Fibroblast of lung (primary cell): Measurements from ENCODE around the gene KIRREL3. TPM values are rescaled to one million over a fixed set of nuclear protein-coding genes. Genes with fewer than 3 reads are reported as not detected.

Source experiments
- DNase-seq, 2 donors: peaks; one replicate each; pipeline versions ENCODE4 v3.0.0 to v3.0.0-alpha.2; 2010; ENCODE audit warnings: low read depth in 2 of 2
- H2AFZ ChIP-seq: 2 replicates; pipeline ENCODE4 v1.5.1; 2012; ENCODE audit warnings: low read length, control low read depth, inconsistent platforms
- H3K27ac ChIP-seq: 2 replicates; pipeline ENCODE4 v1.5.1; 2011; ENCODE audit warnings: low read length, control low read depth; ENCODE audit not compliant: insufficient read depth
- H3K27me3 ChIP-seq: 2 replicates; pipeline ENCODE4 v1.5.1; 2011; ENCODE audit warnings: mild to moderate bottlenecking, low read length; ENCODE audit not compliant: control insufficient read depth, insufficient read depth
- H3K36me3 ChIP-seq: 2 replicates; pipeline ENCODE4 v1.5.1; 2011; ENCODE audit warnings: low read length; ENCODE audit not compliant: control insufficient read depth, insufficient read depth
- H3K4me1 ChIP-seq: 2 replicates; pipeline ENCODE4 v1.5.1; 2011; ENCODE audit warnings: low read length; ENCODE audit not compliant: control insufficient read depth, insufficient read depth; ENCODE audit errors: extremely low read depth
- H3K4me2 ChIP-seq: 2 replicates; pipeline ENCODE4 v1.5.1; 2011; ENCODE audit warnings: low read length, control low read depth; ENCODE audit not compliant: insufficient read depth; ENCODE audit errors: extremely low read depth
- H3K4me3 ChIP-seq, 4 experiments: fragments of 200-600 bp in 1 of 4; sonication (generic) in 1 of 4; replicated peaks in 1 of 4; 2 replicates each; pipeline ENCODE4 v1.5.1; 2011 to 2016; ENCODE audit warnings: low read length in 4 of 4, low read depth in 3 of 4, mild to moderate bottlenecking in 3 of 4, control low read depth in 2 of 4, inconsistent platforms in 1 of 4, mixed read lengths in 1 of 4; ENCODE audit not compliant: insufficient read depth in 1 of 4; ENCODE audit errors: control extremely low read depth in 1 of 4
- H3K79me2 ChIP-seq: 2 replicates; pipeline ENCODE4 v1.5.1; 2012; ENCODE audit warnings: mild to moderate bottlenecking, low read length, inconsistent platforms; ENCODE audit not compliant: control insufficient read depth, insufficient read depth
- H3K9ac ChIP-seq: 2 replicates; pipeline ENCODE4 v1.5.1; 2011; ENCODE audit warnings: mild to moderate bottlenecking, low read length, control low read depth; ENCODE audit not compliant: insufficient read depth
- H3K9me3 ChIP-seq: 2 replicates; pipeline ENCODE4 v1.5.1; 2012; ENCODE audit warnings: low read depth, low read length; ENCODE audit not compliant: control insufficient read depth, insufficient read depth
- H4K20me1 ChIP-seq: 2 replicates; pipeline ENCODE4 v1.5.1; 2011; ENCODE audit warnings: low read length; ENCODE audit not compliant: control insufficient read depth, insufficient read depth; ENCODE audit errors: extremely low read depth
- EZH2 ChIP-seq: IDR thresholded peaks from 2 replicates; pipeline ENCODE4 v1.5.1; 2012; ENCODE audit warnings: low read length, control low read depth, mild to moderate bottlenecking; ENCODE audit errors: missing control alignments
- polyA plus RNA-seq, 2 donors: library from polyadenylated mRNA; depleted of rRNA in 1 of 2; stranded (reverse) in 1 of 2; unstranded in 1 of 2; fragments of >200 nt; gene quantifications; 2 replicates each; pipeline ENCODE4 v1.2.1, GENCODE V29; 2011 to 2012; ENCODE audit warnings: missing spikeins in 1 of 2
- total RNA-seq: library from RNA; depleted of rRNA; stranded (reverse); fragments of >200 nt; gene quantifications from 2 replicates; pipeline ENCODE4 v1.2.1, GENCODE V29; 2014
- TF ChIP-seq, protein P1 (sequence below), 2 donors: IDR thresholded peaks in 1 of 2; conservative IDR thresholded peaks in 1 of 2; 1 replicate in 1 of 2; 2 replicates in 1 of 2; pipeline ENCODE4 v1.5.1; 2011 to 2012; ENCODE audit warnings: low read length in 2 of 2, control low read depth in 1 of 2, inconsistent platforms in 1 of 2, low read depth in 1 of 2, mild to moderate bottlenecking in 1 of 2

The KIRREL3 gene
- total and polyA plus RNA-seq, 2 donors (not counting 1 experiment from before 2014, with no cell fraction given), result 2.8 to 6.1 TPM

GRCh38 chr11:126392633-126393013 lies 607.9 kb downstream of the KIRREL3 start:
- Histone ChIP-seq H3K4me3 (no peak overlapping the region), H3K27me3 (no peaks in the 10 kb centered on the region), H3K27ac (no peak overlapping the region), H3K4me1 (no peaks in the 10 kb centered on the region), H4K20me1 (no peaks in the 10 kb centered on the region), H3K4me2 (no peak overlapping the region), H3K9ac (no peak overlapping the region), H3K79me2 (no peaks in the 10 kb centered on the region), H3K9me3 (no peaks in the 10 kb centered on the region), H3K36me3 (no peaks in the 10 kb centered on the region), H2AFZ (no peak overlapping the region)
- TF ChIP-seq, protein P1, sequence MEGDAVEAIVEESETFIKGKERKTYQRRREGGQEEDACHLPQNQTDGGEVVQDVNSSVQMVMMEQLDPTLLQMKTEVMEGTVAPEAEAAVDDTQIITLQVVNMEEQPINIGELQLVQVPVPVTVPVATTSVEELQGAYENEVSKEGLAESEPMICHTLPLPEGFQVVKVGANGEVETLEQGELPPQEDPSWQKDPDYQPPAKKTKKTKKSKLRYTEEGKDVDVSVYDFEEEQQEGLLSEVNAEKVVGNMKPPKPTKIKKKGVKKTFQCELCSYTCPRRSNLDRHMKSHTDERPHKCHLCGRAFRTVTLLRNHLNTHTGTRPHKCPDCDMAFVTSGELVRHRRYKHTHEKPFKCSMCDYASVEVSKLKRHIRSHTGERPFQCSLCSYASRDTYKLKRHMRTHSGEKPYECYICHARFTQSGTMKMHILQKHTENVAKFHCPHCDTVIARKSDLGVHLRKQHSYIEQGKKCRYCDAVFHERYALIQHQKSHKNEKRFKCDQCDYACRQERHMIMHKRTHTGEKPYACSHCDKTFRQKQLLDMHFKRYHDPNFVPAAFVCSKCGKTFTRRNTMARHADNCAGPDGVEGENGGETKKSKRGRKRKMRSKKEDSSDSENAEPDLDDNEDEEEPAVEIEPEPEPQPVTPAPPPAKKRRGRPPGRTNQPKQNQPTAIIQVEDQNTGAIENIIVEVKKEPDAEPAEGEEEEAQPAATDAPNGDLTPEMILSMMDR (conservative IDR thresholded peaks at IDR 0.05 in 1 of 2, IDR thresholded peaks at IDR 0.05 in 1 of 2; ENCODE audit: low read depth in 1 of 2, low read length in 2 of 2), result no peak
- TF ChIP-seq EZH2, result no peak
- no peak for DNase-seq

DNA sequence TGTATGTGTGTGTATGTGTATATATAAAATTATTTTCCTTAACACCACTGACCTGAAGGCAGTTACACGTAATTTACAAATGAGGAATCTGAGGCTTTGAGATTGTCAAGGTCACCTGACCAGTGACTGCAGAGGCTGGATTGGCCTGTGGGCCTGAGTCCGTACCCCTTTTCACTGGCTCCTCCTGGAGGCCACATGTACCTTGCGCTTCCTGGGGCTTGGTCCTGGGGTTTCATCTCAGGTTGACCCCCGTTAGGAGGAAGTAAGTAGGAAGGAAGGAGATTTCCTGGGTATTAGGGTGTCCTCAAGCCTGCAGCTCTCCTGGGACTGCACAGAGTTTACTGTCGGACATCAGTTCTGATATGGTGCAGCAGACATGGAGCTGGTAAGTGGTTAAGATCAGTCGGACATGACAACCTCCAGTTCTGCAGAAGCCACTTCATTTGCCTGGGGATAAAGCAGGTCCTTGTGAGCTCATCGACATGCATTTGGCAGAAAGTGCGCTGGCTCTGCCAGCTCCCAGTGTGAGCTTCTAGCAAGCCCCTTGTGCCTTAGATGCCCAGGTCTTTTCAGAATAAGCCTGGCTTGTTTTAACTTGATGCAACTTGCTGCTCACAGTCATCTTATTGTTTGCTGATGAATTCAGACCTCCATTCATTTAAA lies 608.5 kb downstream of the KIRREL3 start:
- H3K4me3 ChIP-seq, result no peak overlapping the region
- no peaks in the 10 kb centered on the region for H3K9me3 ChIP-seq
- no peaks in the 10 kb centered on the region for H3K27me3 ChIP-seq
- H2AFZ ChIP-seq, result no peak overlapping the region
- no peaks in the 10 kb centered on the region for H3K36me3 ChIP-seq
- TF ChIP-seq, protein P1 (conservative IDR thresholded peaks at IDR 0.05 in 1 of 2, IDR thresholded peaks at IDR 0.05 in 1 of 2; ENCODE audit: low read depth in 1 of 2, low read length in 2 of 2), result no peak
- no peak for TF ChIP-seq EZH2
- H3K79me2 ChIP-seq, result no peaks in the 10 kb centered on the region
- no peak overlapping the region for H3K4me2 ChIP-seq
- no peak overlapping the region for H3K27ac ChIP-seq
- H3K9ac ChIP-seq, result no peak overlapping the region
- no peaks in the 10 kb centered on the region for H3K4me1 ChIP-seq
- DNase-seq, result no peak
- H4K20me1 ChIP-seq, result no peaks in the 10 kb centered on the region

GRCh38 chr11:126391286-126391954 lies 609.1 kb downstream of the KIRREL3 start:
- no peak overlapping the region for H2AFZ ChIP-seq
- H3K4me3 ChIP-seq, result no peak overlapping the region
- H4K20me1 ChIP-seq, result no peaks in the 10 kb centered on the region
- H3K27ac ChIP-seq, result no peak overlapping the region
- H3K9me3 ChIP-seq, result no peaks in the 10 kb centered on the region
- no peaks in the 10 kb centered on the region for H3K79me2 ChIP-seq
- H3K4me2 ChIP-seq, result no peak overlapping the region
- H3K27me3 ChIP-seq, result no peaks in the 10 kb centered on the region
- H3K4me1 ChIP-seq, result no peaks in the 10 kb centered on the region
- no peak for DNase-seq
- no peaks in the 10 kb centered on the region for H3K36me3 ChIP-seq
- no peak overlapping the region for H3K9ac ChIP-seq
- TF ChIP-seq EZH2, result no peak
- TF ChIP-seq, protein P1 (conservative IDR thresholded peaks at IDR 0.05 in 1 of 2, IDR thresholded peaks at IDR 0.05 in 1 of 2; ENCODE audit: low read depth in 1 of 2, low read length in 2 of 2), result no peak
